ACHN (cell line): ENCODE data around the gene MDGA2.
"Not testable (repeated sequence)": the region's sequence is repeated elsewhere in the genome, so short reads cannot be mapped to it uniquely, and the experiment has no call there.

Experiments used
- DNase-seq: peaks from one replicate; pipeline ENCODE4 v3.0.0-alpha.2; 2015
- in situ Hi-C: cut with HindIII; loops from 2 replicates; pipeline ENCODE4 v1.10.0; 2017; ENCODE audit warnings: low sequenced_read_pairs, low pct_ligation_motif_present, low pct_unique_long_range_greater_than_20kb

The MDGA2 gene

DNA sequence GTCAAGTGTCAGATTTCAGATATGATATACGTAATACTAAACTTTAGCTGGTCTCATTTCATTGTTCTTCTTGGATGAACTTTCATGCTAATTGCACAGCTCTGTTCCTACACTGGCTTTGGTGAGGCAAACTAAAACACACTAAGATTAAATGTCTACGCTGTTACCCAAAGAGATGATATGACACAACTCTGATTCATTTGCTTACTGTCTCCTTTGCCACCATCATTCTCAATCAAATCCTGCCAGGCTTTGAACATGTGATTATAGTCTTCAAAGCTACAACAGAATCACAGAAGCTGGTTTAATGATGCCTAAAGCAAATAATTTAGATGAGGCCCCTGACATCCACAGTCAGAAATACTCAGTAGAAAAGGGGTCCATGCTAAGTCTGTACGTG lies 37.7 kb downstream of the MDGA2 start:
- DNase-seq, result no peak
- in situ Hi-C loops, result no loop called here

DNA sequence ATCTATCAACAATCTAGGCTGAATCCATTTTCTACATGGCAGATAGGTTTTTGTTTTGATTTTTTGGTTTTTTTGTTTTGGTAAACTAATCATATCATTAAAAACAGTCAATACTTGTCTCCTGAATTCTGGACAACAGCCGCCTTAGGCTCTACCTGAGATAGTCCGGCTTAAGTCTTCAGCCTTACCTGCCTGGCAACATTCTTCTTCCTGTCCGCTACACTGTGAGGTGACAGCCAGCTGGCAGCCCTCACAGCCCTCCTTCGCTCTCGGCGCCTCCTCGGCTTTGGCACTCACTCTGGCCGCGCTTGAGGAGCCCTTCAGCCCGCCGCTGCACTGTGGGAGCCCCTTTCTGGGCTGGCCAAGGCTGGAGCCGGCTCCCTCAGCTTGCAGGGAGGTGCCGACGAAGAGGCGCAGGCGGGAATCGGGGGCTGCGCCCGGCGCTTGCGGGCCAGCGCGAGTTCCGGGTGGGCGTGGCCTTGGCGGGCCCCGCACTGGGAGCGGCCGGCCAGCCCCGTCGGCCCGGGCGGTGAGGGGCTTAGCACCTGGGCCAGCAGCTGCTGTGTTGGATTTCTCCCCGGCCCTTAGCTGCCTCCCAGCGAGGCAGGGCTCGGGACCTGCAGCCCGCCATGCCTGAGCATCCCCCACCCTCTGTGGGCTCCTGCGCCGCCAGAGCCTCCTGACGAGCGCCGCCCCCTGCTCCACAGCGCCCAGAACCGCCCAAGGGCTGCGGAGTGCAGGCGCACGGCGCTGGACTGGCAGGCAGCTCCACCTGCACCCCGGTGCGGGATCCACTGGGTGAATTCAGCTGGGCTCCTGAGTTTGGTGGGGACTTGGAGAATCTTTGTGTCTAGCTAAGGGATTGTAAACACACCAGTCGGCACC lies 49.0 kb downstream of the MDGA2 start:
- no peak for DNase-seq
- in situ Hi-C loops, result no loop called here

DNA sequence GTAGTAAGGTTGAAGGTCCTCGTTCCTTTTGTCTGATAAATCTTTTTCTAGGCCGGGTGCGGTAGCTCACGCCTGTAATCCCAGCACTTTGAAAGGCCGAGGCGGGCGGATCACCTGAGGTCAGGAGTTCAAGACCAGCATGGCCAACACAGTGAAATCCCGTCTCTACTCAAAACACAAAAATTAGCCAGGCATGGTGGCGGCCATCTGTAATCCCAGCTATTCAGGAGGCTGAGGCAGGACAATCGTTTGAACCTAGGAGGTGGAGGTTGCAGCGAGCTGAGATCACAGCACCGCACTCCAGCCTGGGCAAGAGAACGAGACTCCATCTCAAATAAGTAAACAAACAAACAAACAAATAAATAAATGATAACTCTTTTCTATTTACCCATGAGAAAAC lies 51.3 kb downstream of the MDGA2 start:
- DNase-seq, in situ Hi-C loops: not testable (repeated sequence)

DNA sequence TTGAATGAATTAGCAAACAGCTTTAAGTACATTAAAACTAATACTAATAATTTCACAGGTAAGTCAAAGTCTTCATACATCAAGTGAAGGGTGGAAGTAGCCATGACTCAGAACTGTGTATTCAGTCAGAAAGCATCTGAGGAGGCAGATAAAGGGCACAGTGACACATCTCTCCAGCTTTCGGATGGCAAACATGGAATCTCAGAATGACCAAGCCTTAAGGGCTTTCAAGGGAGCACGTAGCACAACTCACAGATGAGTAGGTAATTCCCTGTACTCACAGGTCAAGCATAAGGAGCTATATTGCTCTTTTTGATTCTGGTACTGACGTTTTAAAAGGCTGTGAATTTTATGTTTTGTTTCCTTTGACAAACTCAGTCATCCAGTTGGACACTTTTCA lies 56.0 kb downstream of the MDGA2 start:
- in situ Hi-C loops, result no loop called here
- peak; percentile 90 for DNase-seq

DNA sequence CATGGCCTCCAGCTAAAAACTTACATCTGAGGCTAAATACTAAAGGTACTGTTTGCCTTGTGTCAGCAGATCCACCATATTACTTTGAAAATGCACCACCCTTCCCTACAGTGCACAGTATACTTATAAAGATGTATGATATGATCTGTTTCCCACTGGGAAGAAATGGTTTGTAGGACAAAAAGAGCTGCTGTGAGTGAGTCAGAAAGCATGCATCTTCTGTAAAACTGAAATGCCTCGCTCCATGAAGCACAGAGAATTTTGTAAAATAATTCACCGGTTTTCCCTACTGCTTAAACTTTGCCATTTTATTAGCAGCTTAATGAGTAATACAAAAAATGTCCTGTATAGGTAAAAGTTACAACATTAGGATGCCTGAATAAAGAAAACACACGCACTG lies 68.8 kb downstream of the MDGA2 start:
- in situ Hi-C loops, result no loop called here
- peak; percentile 82 for DNase-seq

DNA sequence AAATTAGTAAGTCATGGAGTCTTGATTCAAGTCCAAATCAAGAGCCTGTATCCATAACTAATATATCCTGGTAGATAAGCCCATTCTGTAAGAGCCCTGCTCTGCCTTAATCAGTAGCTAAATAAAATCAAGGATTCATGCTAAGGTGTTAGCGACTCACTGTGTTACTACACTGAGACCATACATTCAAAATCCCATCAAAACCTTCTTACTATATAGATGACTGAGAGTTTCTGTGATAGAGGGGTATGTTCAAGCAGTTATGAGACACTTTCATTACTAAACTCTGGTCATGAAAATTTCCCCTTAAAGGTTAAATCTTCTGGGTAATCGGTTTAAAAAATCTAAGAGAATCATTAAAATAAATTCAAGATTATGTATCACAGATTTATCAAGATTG lies 78.5 kb downstream of the MDGA2 start:
- DNase-seq, result no peak
- in situ Hi-C loops, result no loop called here

DNA sequence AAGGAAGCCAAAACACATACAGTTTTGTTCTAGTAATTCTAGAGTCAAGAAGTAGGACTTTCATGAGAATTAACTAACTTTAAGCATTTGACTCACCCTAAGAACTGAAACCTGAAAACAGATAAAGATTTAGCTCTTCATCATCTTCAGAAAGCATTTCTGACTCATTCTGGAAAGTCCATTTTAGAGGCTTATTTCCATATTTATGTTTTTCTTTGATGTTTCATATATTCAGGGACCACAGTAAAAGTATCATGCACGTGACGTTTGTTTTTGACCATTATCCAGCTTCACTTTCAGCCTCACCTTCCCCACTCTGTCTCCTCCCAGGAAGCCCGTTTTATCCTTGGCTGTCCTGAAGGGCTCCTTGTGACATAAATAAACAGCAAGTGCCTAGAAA lies 79.2 kb downstream of the MDGA2 start:
- no peak for DNase-seq
- in situ Hi-C loops, result no loop called here

DNA sequence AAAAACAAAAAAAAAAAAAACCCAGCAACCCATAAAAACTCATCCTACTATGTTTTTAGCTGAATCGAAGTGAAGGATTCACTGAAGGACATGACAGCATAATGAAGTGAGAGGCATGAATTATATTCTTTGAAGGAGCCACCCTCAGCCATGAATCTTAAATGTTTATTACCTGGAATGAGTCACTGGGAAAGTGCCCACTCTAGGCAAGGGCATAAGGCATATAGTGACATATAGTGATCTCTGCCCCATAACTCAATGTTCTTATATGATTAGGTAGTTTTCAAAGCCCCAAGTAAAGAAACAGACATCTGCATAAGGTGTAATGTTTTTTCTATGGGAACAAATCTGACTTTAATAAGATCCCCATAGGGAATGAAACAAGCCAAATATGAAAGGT lies 79.9 kb downstream of the MDGA2 start:
- in situ Hi-C loops, result no loop called here
- DNase-seq, result no peak

DNA sequence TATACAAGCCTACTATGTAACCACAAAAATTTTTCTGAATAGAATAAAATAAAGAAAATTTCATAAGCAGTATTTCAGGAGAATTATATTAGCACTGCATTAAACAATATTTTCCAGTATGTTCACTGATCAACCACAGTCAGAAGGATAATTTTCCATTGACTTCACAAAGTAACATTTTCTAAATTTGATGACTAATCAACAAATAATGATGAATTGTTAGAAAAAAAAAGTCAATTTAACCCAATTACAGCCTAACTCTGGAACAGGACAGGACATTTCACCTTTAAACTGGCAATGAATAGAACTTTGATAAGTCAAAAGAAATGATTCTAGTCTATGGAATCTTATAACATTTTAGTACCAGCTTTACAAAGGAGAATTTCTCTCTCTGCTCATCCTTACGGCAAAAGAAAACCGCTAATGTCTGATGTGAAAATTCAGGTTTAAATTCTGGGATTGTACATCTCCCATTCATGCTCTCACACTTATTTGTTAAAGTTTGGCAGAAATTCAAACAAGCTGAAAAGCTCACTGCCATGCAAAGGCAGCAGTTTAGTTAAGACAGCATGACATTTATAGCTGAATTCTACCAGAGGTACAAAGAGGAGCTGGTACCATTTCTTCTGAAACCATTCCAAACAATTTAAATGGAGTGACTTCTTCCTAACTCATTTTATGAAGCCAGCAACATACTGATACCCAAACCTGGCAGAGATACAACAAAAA lies 84.5 kb downstream of the MDGA2 start:
- in situ Hi-C loops, result no loop called here
- DNase-seq, result no peak

DNA sequence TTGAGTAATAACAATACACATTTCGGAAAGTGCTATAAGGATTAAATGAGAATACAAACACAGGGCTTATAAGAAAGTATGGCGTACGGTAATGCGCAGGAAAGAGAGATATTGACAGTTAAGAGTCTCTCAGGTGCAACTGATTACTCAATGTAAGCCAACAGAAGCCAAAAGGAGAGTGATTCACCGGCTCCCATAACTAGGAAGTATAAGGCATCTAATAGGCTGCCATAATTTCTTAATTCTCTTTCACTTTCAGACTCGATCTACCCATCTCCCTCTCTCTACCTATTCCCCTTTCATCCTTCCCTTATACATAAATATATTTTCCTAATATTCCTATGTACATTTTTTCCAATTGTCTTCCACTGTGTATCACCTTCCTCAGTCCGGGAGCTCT lies 90.0 kb downstream of the MDGA2 start:
- in situ Hi-C loops, result no loop called here

DNA sequence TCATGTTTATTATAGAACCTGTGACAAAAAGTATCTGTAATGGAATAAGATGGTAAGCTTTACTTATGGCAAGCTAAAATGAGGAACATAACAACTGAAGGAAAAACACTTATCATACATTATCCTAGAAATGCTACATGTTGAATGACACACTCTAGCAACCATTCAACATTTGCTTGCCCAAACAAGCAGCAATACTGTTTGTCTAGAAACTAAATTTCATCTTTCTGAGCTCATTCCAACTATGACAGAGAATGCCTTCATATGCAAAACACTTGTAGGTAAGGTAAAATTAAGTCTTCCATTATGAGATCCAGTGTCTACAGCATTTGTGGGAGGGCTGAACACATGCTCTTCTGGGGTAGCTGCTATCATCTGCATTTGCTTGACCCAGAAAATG lies 108.1 kb downstream of the MDGA2 start:
- in situ Hi-C loops, result no loop called here

More for the DNA sequence above, 90.0 kb downstream of the MDGA2 start:
- DNase-seq, result peak; percentile 55

DNA sequence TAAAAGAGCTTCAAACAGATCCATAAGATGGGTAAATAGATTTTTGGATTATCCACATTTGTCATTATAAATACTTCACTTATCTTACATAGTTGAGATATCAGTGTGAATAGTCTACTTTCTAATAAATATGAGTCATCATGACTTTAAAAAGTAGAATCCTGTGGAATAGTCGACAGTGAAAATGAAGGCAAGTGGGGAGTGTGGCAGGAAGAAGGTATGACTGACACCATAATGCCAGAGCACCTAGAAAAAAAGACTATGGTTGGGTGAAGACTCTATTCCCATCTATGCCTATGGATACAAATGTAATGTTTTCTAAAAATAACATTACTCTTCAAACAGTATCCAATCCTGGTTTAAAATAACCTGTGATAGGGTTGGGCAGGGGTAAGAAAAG lies 117.5 kb downstream of the MDGA2 start:
- in situ Hi-C loops, result no loop called here
- DNase-seq, result no peak

More for the DNA sequence above, 108.1 kb downstream of the MDGA2 start:
- DNase-seq, result no peak

DNA sequence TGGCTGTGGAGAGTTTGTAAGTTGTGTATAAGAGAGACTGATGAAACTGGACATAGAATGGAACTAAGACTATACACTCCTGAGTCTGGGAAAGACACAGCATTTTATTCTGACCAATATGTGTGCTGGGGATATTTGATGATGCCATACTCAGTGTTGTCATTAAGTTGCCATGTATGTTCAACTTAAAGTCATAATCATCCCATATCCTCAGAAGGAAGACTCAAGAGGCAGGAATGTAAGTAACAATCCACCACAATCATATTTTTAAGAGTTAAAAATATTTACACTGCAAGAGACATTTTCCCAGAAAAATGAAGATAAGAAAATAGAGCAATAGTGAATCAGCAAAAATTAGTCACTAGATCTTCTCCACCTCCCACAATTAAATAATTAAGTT lies 120.1 kb downstream of the MDGA2 start:
- no peak for DNase-seq
- in situ Hi-C loops, result no loop called here

DNA sequence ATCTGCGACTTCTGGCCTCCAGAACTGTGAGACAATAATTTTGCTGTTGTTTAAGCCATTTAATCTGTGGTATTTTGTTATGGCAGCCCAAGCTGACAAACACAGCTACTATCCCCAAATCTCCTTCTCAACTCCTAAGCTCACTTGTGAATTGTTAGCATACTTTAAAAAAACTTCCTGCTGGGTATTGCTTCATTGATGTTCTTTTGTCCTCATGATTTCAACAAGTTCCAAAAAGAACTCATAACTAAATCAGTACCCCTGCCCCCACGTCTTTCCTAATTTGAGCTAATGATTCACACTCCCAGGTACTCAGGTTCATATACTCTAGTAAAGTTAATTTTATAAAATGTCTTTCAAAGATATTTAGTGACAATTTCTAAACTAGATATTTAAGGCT lies 125.5 kb downstream of the MDGA2 start:
- no peak for DNase-seq
- in situ Hi-C loops, result no loop called here

DNA sequence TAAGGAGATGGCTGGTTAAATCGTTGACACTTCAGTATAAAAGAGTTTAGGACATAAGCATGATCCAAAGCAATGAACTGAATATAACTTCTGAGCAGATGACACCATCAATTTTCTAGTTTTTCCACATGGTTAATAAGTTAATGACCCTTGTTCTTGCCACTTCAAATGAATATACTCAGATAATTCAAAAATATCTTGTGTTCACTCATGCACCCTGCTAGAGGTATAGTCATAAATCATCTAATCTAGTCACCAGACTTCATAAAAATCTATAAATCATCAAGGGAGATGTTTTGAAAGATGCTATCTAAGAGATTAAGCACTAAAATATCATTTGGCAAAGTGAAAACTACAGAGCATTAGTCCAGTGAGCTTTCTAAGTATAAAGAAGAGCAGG lies 131.9 kb downstream of the MDGA2 start:
- DNase-seq, result no peak
- in situ Hi-C loops, result no loop called here

DNA sequence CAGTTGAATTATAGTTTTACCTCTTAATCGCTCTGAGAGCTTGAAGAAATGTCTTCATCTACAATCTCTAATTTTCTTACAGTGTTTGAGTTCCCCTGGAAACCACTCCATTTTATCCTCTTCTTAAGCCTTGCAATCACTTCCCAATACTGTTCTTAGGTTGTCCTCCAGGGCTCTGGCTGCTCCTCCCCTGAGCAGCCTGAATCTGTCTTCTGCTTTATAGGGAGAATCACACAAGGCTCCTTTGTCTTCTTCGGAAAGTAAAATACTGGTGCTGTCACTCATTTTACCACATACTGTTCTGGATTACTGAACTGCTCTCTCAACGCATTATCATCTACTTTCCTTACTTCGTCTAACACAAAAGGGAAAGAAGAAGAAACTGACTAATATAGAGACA lies 133.7 kb downstream of the MDGA2 start:
- in situ Hi-C loops, result no loop called here
- DNase-seq, result no peak

DNA sequence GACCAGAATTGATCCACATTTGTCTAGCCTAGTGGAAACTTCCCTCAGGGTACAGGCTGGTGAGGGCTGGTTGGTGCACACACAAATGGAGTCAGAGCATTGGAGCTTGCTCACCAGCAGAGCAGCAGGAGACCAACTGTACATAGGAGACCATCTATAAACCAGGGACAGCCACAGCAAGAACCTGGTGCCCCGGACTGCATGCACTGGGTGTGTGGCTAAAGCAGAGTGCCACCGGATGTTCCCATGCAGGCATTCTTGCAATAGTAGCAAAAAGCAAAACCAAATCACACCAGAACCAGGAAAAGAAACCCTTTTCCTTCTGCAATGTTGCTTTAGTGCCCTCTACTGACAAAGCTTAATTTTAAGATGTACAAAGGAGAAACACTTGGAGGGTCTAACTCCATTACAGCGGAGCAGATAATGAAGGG lies 136.4 kb downstream of the MDGA2 start:
- in situ Hi-C loops, result no loop called here
- DNase-seq, result peak; percentile 68

DNA sequence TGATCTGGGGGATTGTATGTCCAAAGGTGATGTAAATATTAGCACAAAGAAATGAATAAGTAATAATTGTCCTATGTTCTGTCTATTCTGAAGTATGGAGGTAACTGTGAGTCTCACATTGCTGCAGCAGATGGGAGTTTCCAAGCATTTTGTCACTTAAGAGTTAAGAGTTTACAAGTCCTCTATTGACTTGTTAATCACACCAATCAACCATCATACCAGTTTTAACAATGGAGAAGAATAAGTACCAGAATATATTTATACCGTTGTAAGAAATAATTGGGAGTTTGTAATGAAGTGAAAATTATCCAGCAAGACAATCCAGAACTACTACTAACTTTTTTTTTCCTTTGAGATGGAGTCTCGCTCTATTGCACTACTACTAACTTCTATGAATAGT lies 139.1 kb downstream of the MDGA2 start:
- in situ Hi-C loops, result no loop called here

DNA sequence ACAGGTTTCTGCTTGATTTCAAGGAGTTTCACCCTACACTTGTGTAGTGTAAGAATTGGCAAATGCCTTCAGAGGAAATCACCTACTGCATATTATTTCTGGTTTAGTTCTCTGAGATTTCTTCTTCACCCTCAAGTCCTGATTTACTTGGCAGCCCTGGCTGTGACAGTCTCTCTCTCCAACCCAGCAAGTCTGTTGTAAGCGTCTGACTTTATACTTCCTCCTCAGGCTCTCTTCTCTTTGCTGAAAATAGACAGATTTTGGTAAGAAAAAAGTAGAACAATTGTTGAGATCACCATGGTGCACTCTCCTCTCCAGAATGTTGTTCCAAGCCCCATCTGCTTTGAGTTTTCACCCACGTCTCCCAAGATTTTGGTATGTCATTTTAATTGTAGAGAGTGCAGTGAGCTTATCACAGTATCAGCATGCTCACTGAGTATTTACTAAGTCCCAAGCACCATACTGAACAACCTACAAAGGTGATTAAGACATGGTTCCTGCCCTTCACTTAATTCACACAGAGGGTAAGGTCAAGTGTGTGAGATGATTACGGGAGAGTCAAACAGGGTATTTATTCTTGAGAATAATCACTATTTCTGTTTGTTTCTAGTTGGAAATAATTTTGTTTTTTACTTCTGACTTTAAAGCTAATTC lies 148.7 kb downstream of the MDGA2 start:
- in situ Hi-C loops, result no loop called here

More for the DNA sequence above, 139.1 kb downstream of the MDGA2 start:
- no peak for DNase-seq

More for the DNA sequence above, 148.7 kb downstream of the MDGA2 start:
- DNase-seq, result no peak
